ENCODE data around the gene DOC2B. TPM values are rescaled to one million over a fixed set of nuclear protein-coding genes. Genes with fewer than 3 reads are reported as not detected.

DOC2B gene
- total and polyA plus RNA-seq, 11 donors, result 1.7 to 13.0 (median 5.8) TPM

- DNase-seq (peak in 1 of 5 donors; percentile 32), ATAC-seq (peak in 1 of 4 donors; percentile 12)
- peak overlapping the region; percentile 50 to 75 (median 64) for H3K4me3 ChIP-seq
- WGBS, 4 donors, result 6 to 35% (median 16%) methylated on average over 7 to 32 of the region's 32 CpGs
- peaks cover 0 to 33% (median 14%) of the 10 kb centered on the region in 12 donors for H3K4me1 ChIP-seq
- intact Hi-C loops (cut with DNase I), result loop anchor here in 3 of 10 donors (5.0 kb wide), 2 partner anchors 52 to 207 kb away; no protein-coding TSS in a partner anchor
- TF ChIP-seq CTCF (IDR thresholded peaks at IDR 0.05), result no peak
- TF ChIP-seq POLR2A (IDR thresholded peaks at IDR 0.05), result no peak
- peaks cover 0 to 45% (median 25%) of the 10 kb centered on the region in 9 donors for H3K27me3 ChIP-seq
- H3K36me3 ChIP-seq, result no peaks in the 10 kb centered on the region
- peak overlapping the region; percentile 57 to 92 (median 84) for H3K27ac ChIP-seq
- no peaks in the 10 kb centered on the region for H3K9me3 ChIP-seq
Measured at GRCh38 chr17:179781-180380, 1.6 kb downstream of the DOC2B start.

GRCh38 chr17:179066-179432 is 2.4 kb downstream of the DOC2B start:
- H3K36me3 ChIP-seq, result no peaks in the 10 kb centered on the region
- H3K9me3 ChIP-seq, result no peaks in the 10 kb centered on the region
- peak in 2 of 4 donors; percentile 10 to 16 for ATAC-seq
- H3K4me3 ChIP-seq, result peak overlapping the region in 7 of 12 donors; percentile 61 to 75 (median 65)
- peaks cover 0 to 45% (median 25%) of the 10 kb centered on the region in 9 donors for H3K27me3 ChIP-seq
- peaks cover 0 to 33% (median 14%) of the 10 kb centered on the region in 12 donors for H3K4me1 ChIP-seq
- no peak for TF ChIP-seq POLR2A (IDR thresholded peaks at IDR 0.05)
- intact Hi-C loops (cut with DNase I), result no loop called here
- 44 to 63% (median 55%) methylated on average over 5 of the region's 5 CpGs for WGBS, 4 donors
- DNase-seq, result peak in 2 of 5 donors; percentile 36 to 38
- H3K27ac ChIP-seq, result peak overlapping the region in 7 of 12 donors; percentile 57 to 92 (median 86)

GRCh38 chr17:178292-179065 is 3.0 kb downstream of the DOC2B start:
- 69 to 82% (median 75%) methylated on average over 12 of the region's 12 CpGs for WGBS, 4 donors
- peaks cover 0 to 33% (median 14%) of the 10 kb centered on the region in 12 donors for H3K4me1 ChIP-seq
- H3K27ac ChIP-seq, result peak overlapping the region in 5 of 12 donors; percentile 86 to 92 (median 89)
- TF ChIP-seq POLR2A (IDR thresholded peaks at IDR 0.05), result no peak
- TF ChIP-seq CTCF (IDR thresholded peaks at IDR 0.05), result no peak
- no peaks in the 10 kb centered on the region for H3K36me3 ChIP-seq
- peaks cover 0 to 45% (median 23%) of the 10 kb centered on the region in 9 donors for H3K27me3 ChIP-seq
- DNase-seq (peak in 3 of 5 donors; percentile 4 to 28 (median 23)), ATAC-seq (no peak)
- intact Hi-C loops (cut with DNase I), result no loop called here
- no peaks in the 10 kb centered on the region for H3K9me3 ChIP-seq
- H3K4me3 ChIP-seq, result peak overlapping the region in 4 of 12 donors; percentile 64 to 75 (median 67)

GRCh38 chr17:177762-178161 is 3.7 kb downstream of the DOC2B start:
- Histone ChIP-seq H3K36me3 (no peaks in the 10 kb centered on the region), H3K27ac (no peak overlapping the region), H3K4me3 (no peak overlapping the region), H3K9me3 (no peaks in the 10 kb centered on the region), H3K27me3 (peaks cover 0 to 38% (median 20%) of the 10 kb centered on the region in 9 donors), H3K4me1 (peaks cover 0 to 33% (median 14%) of the 10 kb centered on the region in 12 donors)
- 85 to 96% (median 89%) methylated on average over 6 of the region's 6 CpGs for WGBS, 4 donors
- intact Hi-C loops (cut with DNase I), result no loop called here
- TF ChIP-seq POLR2A (IDR thresholded peaks at IDR 0.05), result no peak
- no peak for TF ChIP-seq CTCF (IDR thresholded peaks at IDR 0.05)
- DNase-seq (peak in 1 of 5 donors; percentile 5), ATAC-seq (no peak)

Measured in heart left ventricle (tissue), 16 donors.